NCI-H345 treated with DMSO at 0.1 percent for 48 hours (cell line): ENCODE data around the gene GIGYF1.
"Not testable (repeated sequence)": the region's sequence is repeated elsewhere in the genome, so short reads cannot be mapped to it uniquely, and the experiment has no call there.

Experiments used
- DNase-seq: peaks from one replicate; lab custom pipeline; 2025; ENCODE audit not compliant: unreplicated experiment; lab: John Stamatoyannopoulos, UW

The GIGYF1 gene

GRCh38 chr7:100674411-100675104 is 19.5 kb downstream of the GIGYF1 start:
- DNase-seq: no peak

GRCh38 chr7:100673942-100674410 is 20.1 kb downstream of the GIGYF1 start:
- no peak for DNase-seq

- DNase-seq: peak; percentile 95
These were observed 20.6 kb downstream of the GIGYF1 start, which contains the start of gene GNB2 for GRCh38 chr7:100673302-100673941. Gene GNB2, plus strand, starts transcription at chr7:100673740. Its CDS starts 2,526 bp downstream, at chr7:100676266.

- DNase-seq: no peak
These were observed 22.4 kb downstream of the GIGYF1 start for GRCh38 chr7:100671353-100672327.

- no peak for DNase-seq
These were observed 24.0 kb downstream of the GIGYF1 start for GRCh38 chr7:100670074-100670473.

GRCh38 chr7:100669106-100669505 is 24.9 kb downstream of the GIGYF1 start:
- not testable (repeated sequence) for DNase-seq

- DNase-seq: no peak
These were observed 26.0 kb downstream of the GIGYF1 start for GRCh38 chr7:100668069-100668449.

GRCh38 chr7:100667331-100668068 is 26.6 kb downstream of the GIGYF1 start:
- DNase-seq: no peak

GRCh38 chr7:100665168-100665726 is 28.8 kb downstream of the GIGYF1 start:
- no peak for DNase-seq

- not testable (repeated sequence) for DNase-seq
These were observed 31.8 kb downstream of the GIGYF1 start for GRCh38 chr7:100662194-100662776.

- peak; percentile 80 for DNase-seq
These were observed 38.0 kb downstream of the GIGYF1 start, which contains the start of gene ACTL6B for GRCh38 chr7:100655908-100656674. Gene ACTL6B, minus strand, starts transcription at chr7:100656448. Its CDS starts 94 bp downstream, at chr7:100656354.

- no peak for DNase-seq
These were observed 38.9 kb downstream of the GIGYF1 start for GRCh38 chr7:100654908-100655831.

GRCh38 chr7:100649826-100650565 is 44.1 kb downstream of the GIGYF1 start:
- DNase-seq: no peak

- DNase-seq: no peak
These were observed 51.5 kb downstream of the GIGYF1 start for GRCh38 chr7:100642534-100642907.

GRCh38 chr7:100641860-100642533 is 52.1 kb downstream of the GIGYF1 start:
- DNase-seq: no peak

GRCh38 chr7:100641463-100641859 is 52.6 kb downstream of the GIGYF1 start, which contains the start of gene TFR2:
Gene TFR2, minus strand, starts transcription at chr7:100641552. Its CDS starts 43 bp downstream, at chr7:100641509.
- DNase-seq: no peak
